ENCODE results near the gene DPP6. TPM values are rescaled to one million over a fixed set of nuclear protein-coding genes. Genes with fewer than 3 reads are reported as not detected.

DPP6 gene
- total RNA-seq, 1 donor from 2014 or later = not detected

DNA sequence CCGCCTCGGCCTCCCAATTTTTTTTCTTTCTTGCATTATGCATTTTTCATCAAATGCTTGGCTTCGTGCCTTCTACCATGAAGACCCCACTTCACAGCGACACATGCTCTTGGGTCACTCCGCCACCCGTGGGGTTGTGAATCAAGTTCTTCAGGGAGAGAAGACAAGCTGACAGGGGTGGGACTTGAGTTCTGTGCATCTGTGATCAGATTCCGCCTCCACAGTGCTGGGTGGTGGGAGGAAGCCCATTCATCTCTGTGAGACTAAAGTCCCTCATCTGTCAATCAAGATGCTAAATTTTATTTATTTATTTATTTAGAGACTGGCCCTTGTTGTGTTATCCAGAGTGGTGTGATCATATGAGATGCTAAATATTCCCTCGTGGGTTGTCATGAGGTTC lies 333.0 kb downstream of the DPP6 start:
- POLR2A ChIA-PET = no interaction called here
- TF ChIP-seq, protein P1, sequence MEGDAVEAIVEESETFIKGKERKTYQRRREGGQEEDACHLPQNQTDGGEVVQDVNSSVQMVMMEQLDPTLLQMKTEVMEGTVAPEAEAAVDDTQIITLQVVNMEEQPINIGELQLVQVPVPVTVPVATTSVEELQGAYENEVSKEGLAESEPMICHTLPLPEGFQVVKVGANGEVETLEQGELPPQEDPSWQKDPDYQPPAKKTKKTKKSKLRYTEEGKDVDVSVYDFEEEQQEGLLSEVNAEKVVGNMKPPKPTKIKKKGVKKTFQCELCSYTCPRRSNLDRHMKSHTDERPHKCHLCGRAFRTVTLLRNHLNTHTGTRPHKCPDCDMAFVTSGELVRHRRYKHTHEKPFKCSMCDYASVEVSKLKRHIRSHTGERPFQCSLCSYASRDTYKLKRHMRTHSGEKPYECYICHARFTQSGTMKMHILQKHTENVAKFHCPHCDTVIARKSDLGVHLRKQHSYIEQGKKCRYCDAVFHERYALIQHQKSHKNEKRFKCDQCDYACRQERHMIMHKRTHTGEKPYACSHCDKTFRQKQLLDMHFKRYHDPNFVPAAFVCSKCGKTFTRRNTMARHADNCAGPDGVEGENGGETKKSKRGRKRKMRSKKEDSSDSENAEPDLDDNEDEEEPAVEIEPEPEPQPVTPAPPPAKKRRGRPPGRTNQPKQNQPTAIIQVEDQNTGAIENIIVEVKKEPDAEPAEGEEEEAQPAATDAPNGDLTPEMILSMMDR (IDR thresholded peaks at IDR 0.05) = no peak
- DNase-seq (no peak), ATAC-seq (ENCODE audit: low read depth) (no peak)
- Mint-ChIP-seq H3K36me3 (ENCODE audit: low read depth) (no peaks in the 10 kb centered on the region), H3K9me3 (peaks cover 8% of the 10 kb centered on the region), H3K27ac (no peak overlapping the region), H3K4me1 (no peaks in the 10 kb centered on the region), H3K27me3 (no peaks in the 10 kb centered on the region), H3K4me3 (no peak overlapping the region)
- intact Hi-C loops (cut with micrococcal nuclease) = no loop called here
- CTCF ChIA-PET = no interaction called here

DNA sequence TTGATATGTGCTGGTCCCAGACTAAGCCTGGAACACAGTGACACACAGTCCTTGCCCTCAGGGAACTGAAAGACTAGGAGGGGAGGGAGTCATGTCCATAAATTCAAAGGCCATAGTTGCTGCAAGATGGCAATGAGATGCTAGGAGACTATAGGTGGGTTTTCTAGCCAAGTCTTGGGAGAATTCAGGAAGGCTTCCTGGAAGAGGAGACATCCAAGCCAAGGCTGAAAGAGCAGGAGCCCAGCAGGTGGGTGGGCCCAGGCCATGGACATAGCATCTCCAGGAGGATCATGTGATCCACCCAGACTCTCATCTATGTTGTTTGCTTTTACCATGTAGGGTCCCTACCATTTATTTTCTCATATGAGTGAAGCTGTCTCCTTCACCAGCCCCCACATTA lies 335.1 kb downstream of the DPP6 start:
- Mint-ChIP-seq H3K27me3 (no peaks in the 10 kb centered on the region), H3K27ac (no peak overlapping the region), H3K9me3 (peaks cover 17% of the 10 kb centered on the region), H3K4me1 (no peaks in the 10 kb centered on the region), H3K4me3 (no peak overlapping the region), H3K36me3 (ENCODE audit: low read depth) (no peaks in the 10 kb centered on the region)
- ChIA-PET POLR2A (no interaction called here), CTCF (no interaction called here)
- DNase-seq = no peak
- TF ChIP-seq, protein P1 (IDR thresholded peaks at IDR 0.05) = no peak
- intact Hi-C loops (cut with micrococcal nuclease) = no loop called here
- no peak for ATAC-seq (ENCODE audit: low read depth)

DNA sequence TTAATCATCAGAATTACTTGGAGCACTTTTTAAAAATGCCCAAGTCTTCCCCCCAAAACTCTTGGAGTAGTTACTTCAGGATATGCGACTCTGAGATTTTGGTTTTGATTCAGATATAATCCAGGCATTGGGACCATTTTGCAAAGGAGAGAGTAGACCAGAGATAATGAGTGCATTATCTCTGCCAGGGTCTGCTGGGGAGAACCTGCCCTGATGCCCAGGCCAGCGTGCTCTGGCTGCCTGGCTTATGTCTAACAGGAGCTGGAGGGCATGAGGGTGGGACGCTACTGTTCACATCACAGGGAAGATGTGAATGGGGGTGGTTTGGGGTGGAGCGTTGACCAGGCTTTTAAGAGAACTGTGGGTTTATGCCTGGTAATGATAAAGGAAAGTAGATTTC lies 336.2 kb downstream of the DPP6 start:
- intact Hi-C loops (cut with micrococcal nuclease) = no loop called here
- Mint-ChIP-seq H3K9me3 (peaks cover 17% of the 10 kb centered on the region), H3K4me3 (no peak overlapping the region), H3K27me3 (no peaks in the 10 kb centered on the region), H3K27ac (no peak overlapping the region), H3K36me3 (ENCODE audit: low read depth) (no peaks in the 10 kb centered on the region), H3K4me1 (no peaks in the 10 kb centered on the region)
- ATAC-seq (ENCODE audit: low read depth) (no peak), DNase-seq (no peak)
- TF ChIP-seq, protein P1 (IDR thresholded peaks at IDR 0.05) = no peak
- ChIA-PET POLR2A (no interaction called here), CTCF (no interaction called here)

DNA sequence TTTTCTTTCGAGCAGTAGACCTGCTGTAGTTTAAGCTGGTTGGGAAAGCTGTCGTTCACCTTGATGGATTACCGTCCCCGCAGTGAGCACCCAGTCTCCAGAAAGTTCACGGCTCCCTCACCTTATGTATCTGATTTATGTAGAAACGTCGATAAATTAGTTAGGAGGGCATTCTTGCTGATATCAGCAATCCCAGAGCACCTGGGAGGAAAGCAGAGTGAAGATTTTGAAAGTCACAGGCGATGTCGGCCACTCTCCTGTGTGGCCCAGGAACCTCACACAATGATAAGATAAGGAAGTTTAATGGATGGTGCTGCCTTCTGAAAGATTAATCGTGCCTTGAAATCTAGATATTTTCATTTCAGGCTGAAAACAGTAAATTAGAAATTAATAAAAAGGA lies 336.8 kb downstream of the DPP6 start:
- ChIA-PET POLR2A (no interaction called here), CTCF (no interaction called here)
- H3K27ac Mint-ChIP-seq = no peak overlapping the region
- no peak overlapping the region for H3K4me3 Mint-ChIP-seq
- ATAC-seq (ENCODE audit: low read depth) = no peak
- intact Hi-C loops (cut with micrococcal nuclease) = no loop called here
- no peaks in the 10 kb centered on the region for H3K4me1 Mint-ChIP-seq
- no peaks in the 10 kb centered on the region for H3K36me3 Mint-ChIP-seq (ENCODE audit: low read depth)
- TF ChIP-seq, protein P1 (IDR thresholded peaks at IDR 0.05) = no peak
- no peak for DNase-seq
- peaks cover 17% of the 10 kb centered on the region for H3K9me3 Mint-ChIP-seq
- no peaks in the 10 kb centered on the region for H3K27me3 Mint-ChIP-seq

DNA sequence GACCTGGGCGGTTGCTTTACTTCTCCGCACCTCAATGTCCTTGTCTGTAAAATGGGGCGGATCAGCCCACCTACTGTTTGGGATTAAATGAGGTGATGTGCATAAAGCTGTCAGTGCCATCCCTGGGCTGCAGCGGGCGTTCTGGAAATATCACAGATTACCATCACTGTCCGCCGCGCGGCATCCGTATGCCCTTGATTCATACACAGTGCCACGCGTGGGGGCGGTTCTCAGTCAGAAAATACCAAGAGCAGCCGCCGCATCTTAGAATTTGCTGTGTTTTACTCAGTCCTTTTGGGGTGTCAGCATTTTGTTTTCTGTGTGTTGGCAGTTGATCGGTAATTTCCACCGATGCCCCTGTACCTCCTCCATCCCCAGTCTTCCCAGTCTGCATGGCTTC lies 338.8 kb downstream of the DPP6 start:
- Mint-ChIP-seq H3K4me3 (no peak overlapping the region), H3K27ac (no peak overlapping the region), H3K36me3 (ENCODE audit: low read depth) (no peaks in the 10 kb centered on the region), H3K27me3 (no peaks in the 10 kb centered on the region), H3K4me1 (no peaks in the 10 kb centered on the region), H3K9me3 (peaks cover 17% of the 10 kb centered on the region)
- ATAC-seq (ENCODE audit: low read depth) = no peak
- no peak for DNase-seq
- ChIA-PET POLR2A (no interaction called here), CTCF (no interaction called here)
- intact Hi-C loops (cut with micrococcal nuclease) = no loop called here
- TF ChIP-seq, protein P1 (IDR thresholded peaks at IDR 0.05) = no peak

Data from activated B cell treated with CpG ODN at 0.5 μM for 24 hours (primary cell).